Epithelial cell of esophagus (primary cell): Measurements from ENCODE around the gene GGNBP2.

ENCODE experiments used
- DNase-seq: peaks from one replicate; pipeline ENCODE4 v3.0.0; 2010; ENCODE audit warnings: low read depth
- H3K4me3 ChIP-seq: 2 replicates; pipeline ENCODE4 v1.5.1; 2011; ENCODE audit warnings: mild to moderate bottlenecking, low read length, control low read depth
- CTCF ChIP-seq: IDR thresholded peaks from 2 replicates; pipeline ENCODE4 v1.5.1; 2011; ENCODE audit warnings: low read depth, mild to moderate bottlenecking, low read length, control low read depth, inconsistent platforms; ENCODE audit not compliant: insufficient read depth; ENCODE audit errors: missing control alignments

GGNBP2 gene

GRCh38 chr17:36501351-36501750 is 43.4 kb upstream of the GGNBP2 start:
- no peak overlapping the region for H3K4me3 ChIP-seq
- TF ChIP-seq CTCF: no peak
- DNase-seq: no peak

- no peak for DNase-seq
- no peak overlapping the region for H3K4me3 ChIP-seq
- TF ChIP-seq CTCF: no peak
Measured at GRCh38 chr17:36501963-36502362, 42.8 kb upstream of the GGNBP2 start.

- TF ChIP-seq CTCF: no peak
- H3K4me3 ChIP-seq: no peak overlapping the region
- DNase-seq: no peak
Measured at GRCh38 chr17:36503456-36504155, 41.1 kb upstream of the GGNBP2 start.

- DNase-seq: no peak
- no peak overlapping the region for H3K4me3 ChIP-seq
- no peak for TF ChIP-seq CTCF
Measured at GRCh38 chr17:36504156-36504545, 40.6 kb upstream of the GGNBP2 start.

GRCh38 chr17:36505171-36505570 is 39.5 kb upstream of the GGNBP2 start:
- H3K4me3 ChIP-seq: no peak overlapping the region
- TF ChIP-seq CTCF: no peak
- no peak for DNase-seq

GRCh38 chr17:36506249-36506826 is 38.4 kb upstream of the GGNBP2 start:
- no peak for TF ChIP-seq CTCF
- no peak for DNase-seq
- no peak overlapping the region for H3K4me3 ChIP-seq

- H3K4me3 ChIP-seq: no peak overlapping the region
- no peak for TF ChIP-seq CTCF
- DNase-seq: no peak
Measured at GRCh38 chr17:36506831-36507230, 37.9 kb upstream of the GGNBP2 start.
